ENCODE data around the gene KIFAP3. TPM values are rescaled to one million over a fixed set of nuclear protein-coding genes. Genes with fewer than 3 reads are reported as not detected.

Gene KIFAP3
- total and polyA plus RNA-seq, 2 of the 8 experiments (the other 6 are each of a cell fraction or from before 2014, with no cell fraction given) = 1.3 to 3.2 TPM

DNA sequence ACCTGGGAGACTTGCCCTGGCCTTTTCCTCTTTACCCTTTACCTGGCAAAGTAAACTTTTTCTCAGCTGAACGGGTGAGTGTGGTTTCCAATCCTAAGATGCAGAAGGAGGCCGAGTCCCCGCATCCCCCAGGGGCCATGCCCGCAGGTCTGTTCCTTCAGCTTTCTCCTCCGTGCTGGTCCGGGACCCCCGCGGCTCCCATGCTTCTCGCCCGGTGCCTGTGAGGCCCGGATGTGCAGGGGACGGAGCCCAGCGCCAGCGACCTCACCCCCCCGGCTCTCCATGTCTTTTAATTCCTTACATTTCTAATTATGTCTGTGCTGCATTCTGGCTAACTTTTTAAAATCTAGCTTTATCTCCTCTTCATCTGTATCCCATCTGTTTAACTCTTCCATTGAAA, 159.3 kb downstream of the KIFAP3 start:
- Histone ChIP-seq H2BK20ac (ENCODE audit: low read length) (no peak overlapping the region), H3K79me2 (ENCODE audit: control insufficient read depth in 1 of 2, insufficient read depth in 2 of 2, low read length in 2 of 2) (no peaks in the 10 kb centered on the region), H4K20me1 (replicated peaks in 1 of 2; ENCODE audit: control insufficient read depth in 1 of 2, insufficient read depth in 2 of 2, low read length in 2 of 2) (no peaks in the 10 kb centered on the region), H2BK120ac (replicated peaks; ENCODE audit: low read depth, low read length) (no peak overlapping the region), H3K14ac (ENCODE audit: insufficient read length) (no peak overlapping the region), H3K4me3 (ENCODE audit: extremely low read depth in 1 of 4, insufficient read depth in 2 of 4, low read depth in 3 of 4, low read length in 4 of 4) (no peak overlapping the region), H4K5ac (ENCODE audit: insufficient read length, low read depth, low read length) (no peak overlapping the region), H2BK12ac (ENCODE audit: low read depth, low read length) (no peak overlapping the region), H2BK5ac (ENCODE audit: low read depth, low read length) (no peak overlapping the region), H3K9ac (replicated peaks in 1 of 4; ENCODE audit: extremely low read depth in 1 of 4, low read depth in 3 of 4, low read length in 3 of 4) (no peak overlapping the region), H3K79me1 (ENCODE audit: low read depth, low read length) (no peaks in the 10 kb centered on the region), H3K18ac (ENCODE audit: extremely low read depth, low read length) (no peak overlapping the region), H3K56ac (replicated peaks; ENCODE audit: insufficient read length, low read depth, low read length) (no peak overlapping the region), H4K91ac (replicated peaks; ENCODE audit: insufficient read length, low read length) (no peak overlapping the region), H2AK5ac (ENCODE audit: low read depth, low read length) (no peak overlapping the region), H4K8ac (ENCODE audit: extremely low read depth, insufficient read depth, low read length) (no peak overlapping the region), H3K4me2 (ENCODE audit: insufficient read depth in 1 of 2, low read depth in 2 of 2, low read length in 2 of 2) (no peak overlapping the region), H3K23me2 (ENCODE audit: low read depth, low read length) (no peaks in the 10 kb centered on the region; the same call in 1 of the 2 replicates), H2AFZ (ENCODE audit: low read length) (no peak overlapping the region), H3K36me3 (ENCODE audit: control insufficient read depth in 2 of 4, insufficient read depth in 4 of 4, low read length in 3 of 4) (no peaks in the 10 kb centered on the region), H3K23ac (ENCODE audit: insufficient read length) (no peak overlapping the region), H3K27ac (ENCODE audit: low read depth, low read length) (no peak overlapping the region), H3K4ac (replicated peaks; ENCODE audit: insufficient read length, low read depth, low read length) (no peak overlapping the region), H2BK15ac (ENCODE audit: low read length) (no peak overlapping the region), H3K4me1 (replicated peaks in 1 of 4; ENCODE audit: control insufficient read depth in 3 of 4, insufficient read depth in 4 of 4, low read length in 3 of 4) (no peaks in the 10 kb centered on the region), H3K27me3 (replicated peaks in 1 of 4; ENCODE audit: control insufficient read depth in 3 of 4, extremely low read depth in 1 of 4, insufficient read depth in 3 of 4, low read length in 3 of 4) (no peaks in the 10 kb centered on the region), H3K9me3 (ENCODE audit: insufficient read depth in 2 of 2, low read depth in 1 of 2, low read length in 1 of 2) (no peaks in the 10 kb centered on the region)
- ChIA-PET CTCF (ENCODE audit: partially characterized antibody) (interaction anchor here (0.5 to 1.1 kb wide), 4 partner anchors 10 to 1978 kb away, joined by 3 to 4 read pairs (median 3); no protein-coding TSS in a partner anchor), POLR2A (ENCODE audit: partially characterized antibody) (interaction anchor here (2.8 kb wide), 1 partner anchor 21 kb away, joined by 8 read pairs; the partner anchor contains the start of gene SCYL3)
- no peak for DNase-seq (ENCODE audit: low read depth in 1 of 2, low spot score in 2 of 2)
- WGBS, 2 experiments (ENCODE audit: extremely low coverage in 1 of 2, insufficient coverage in 1 of 2, insufficient read length in 1 of 2, insufficient replicate concordance in 2 of 2, low coverage in 1 of 2, low lambda C conversion rate in 2 of 2, missing lambda C conversion rate in 1 of 2) = 82% methylated on average over 13 of the region's 15 CpGs; no CpG with 5 or more reads in 1 of the 2 experiments
- FAIRE-seq = no peak
- TF ChIP-seq ASH2L (IDR thresholded peaks at IDR 0.05; ENCODE audit: low read length) (no peak), TAF1 (IDR thresholded peaks at IDR 0.05; ENCODE audit: low read depth, low read length) (no peak), CEBPB (IDR thresholded peaks at IDR 0.05; ENCODE audit: low read depth, low read length) (no peak), JUN (IDR thresholded peaks at IDR 0.05; ENCODE audit: low read depth, low read length) (no peak), TBP (IDR thresholded peaks at IDR 0.05; ENCODE audit: low read depth, low read length) (no peak), SUZ12 (IDR thresholded peaks at IDR 0.05; ENCODE audit: low read length) (no peak), CBX8 (IDR thresholded peaks at IDR 0.05; ENCODE audit: borderline replicate concordance, low read depth, low read length) (no peak), EZH2 (IDR thresholded peaks at IDR 0.05; ENCODE audit: low read depth, low read length, severe bottlenecking) (no peak), BRCA1 (IDR thresholded peaks at IDR 0.05; ENCODE audit: low read depth, low read length) (no peak), SP4 (IDR thresholded peaks at IDR 0.05; ENCODE audit: low read length) (no peak), BACH1 (IDR thresholded peaks at IDR 0.05; ENCODE audit: low read length) (no peak)
- TF ChIP-seq, protein P1, sequence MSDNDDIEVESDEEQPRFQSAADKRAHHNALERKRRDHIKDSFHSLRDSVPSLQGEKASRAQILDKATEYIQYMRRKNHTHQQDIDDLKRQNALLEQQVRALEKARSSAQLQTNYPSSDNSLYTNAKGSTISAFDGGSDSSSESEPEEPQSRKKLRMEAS (IDR thresholded peaks at IDR 0.05) = no peak
- TF ChIP-seq, protein P2, sequence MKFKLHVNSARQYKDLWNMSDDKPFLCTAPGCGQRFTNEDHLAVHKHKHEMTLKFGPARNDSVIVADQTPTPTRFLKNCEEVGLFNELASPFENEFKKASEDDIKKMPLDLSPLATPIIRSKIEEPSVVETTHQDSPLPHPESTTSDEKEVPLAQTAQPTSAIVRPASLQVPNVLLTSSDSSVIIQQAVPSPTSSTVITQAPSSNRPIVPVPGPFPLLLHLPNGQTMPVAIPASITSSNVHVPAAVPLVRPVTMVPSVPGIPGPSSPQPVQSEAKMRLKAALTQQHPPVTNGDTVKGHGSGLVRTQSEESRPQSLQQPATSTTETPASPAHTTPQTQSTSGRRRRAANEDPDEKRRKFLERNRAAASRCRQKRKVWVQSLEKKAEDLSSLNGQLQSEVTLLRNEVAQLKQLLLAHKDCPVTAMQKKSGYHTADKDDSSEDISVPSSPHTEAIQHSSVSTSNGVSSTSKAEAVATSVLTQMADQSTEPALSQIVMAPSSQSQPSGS (IDR thresholded peaks at IDR 0.05; ENCODE audit: low read length) = no peak

Data from H1 (cell line).